Esophagus muscularis mucosa (tissue), 4 donors: ENCODE results near the gene DIPK1B. TPM values are rescaled to one million over a fixed set of nuclear protein-coding genes. Genes with fewer than 3 reads are reported as not detected.

Experiments
- DNase-seq: peaks from one replicate; pipeline ENCODE4 v3.0.0-alpha.2; 2017; ENCODE audit errors: extremely low spot score
- H3K27ac ChIP-seq, 4 donors: fragments of 200-600 bp; sonication (generic); replicated peaks in 1 of 4; 1 replicate in 3 of 4; 2 replicates in 1 of 4; pipeline ENCODE4 v1.5.1; 2016 to 2019; ENCODE audit warnings: mild to moderate bottlenecking in 1 of 4
- H3K27me3 ChIP-seq, 4 donors: fragments of 200-600 bp; sonication (generic); one replicate each; pipeline versions ENCODE4 v1.5.1 to v1.6.0; 2016 to 2019
- H3K36me3 ChIP-seq, 4 donors: fragments of 200-600 bp; sonication (generic); one replicate each; pipeline ENCODE4 v1.5.1; 2016 to 2019
- H3K4me1 ChIP-seq, 4 donors: fragments of 200-600 bp; sonication (generic); one replicate each; pipeline ENCODE4 v1.5.1; 2016 to 2019
- H3K4me3 ChIP-seq, 4 donors: fragments of 200-600 bp; sonication (generic); 1 replicate in 2 of 4; 2 replicates in 2 of 4; pipeline ENCODE4 v1.5.1; 2016 to 2019; ENCODE audit warnings: mild to moderate bottlenecking in 4 of 4, moderate library complexity in 1 of 4
- H3K9me3 ChIP-seq, 4 donors: fragments of 200-600 bp; sonication (generic); 1 replicate in 3 of 4; 2 replicates in 1 of 4; pipeline ENCODE4 v1.5.1; 2016 to 2019
- CTCF ChIP-seq, 3 experiments: fragments of 200-600 bp in 2 of 3; fragments of 450-650 bp in 1 of 3; sonication (generic) in 2 of 3; IDR thresholded peaks; one replicate each; pipeline ENCODE4 v1.5.1; 2017 to 2019; ENCODE audit warnings: antibody characterized with exemption in 3 of 3, mild to moderate bottlenecking in 2 of 3, moderate library complexity in 1 of 3
- EP300 ChIP-seq: sonication (generic); formaldehyde crosslinking; IDR thresholded peaks from one replicate; pipeline ENCODE4 v1.6.1; 2017; ENCODE audit warnings: antibody characterized with exemption
- POLR2A ChIP-seq: fragments of 450-650 bp; IDR thresholded peaks from one replicate; pipeline ENCODE4 v1.6.1; 2017; ENCODE audit warnings: antibody characterized with exemption, moderate library complexity, mild to moderate bottlenecking, low read depth
- POLR2AphosphoS5 ChIP-seq, 2 donors: sonication (generic); formaldehyde crosslinking; IDR thresholded peaks; one replicate each; pipeline ENCODE4 v1.6.1; 2017; ENCODE audit warnings: antibody characterized with exemption in 2 of 2
- WGBS: methylation state at CpG from one replicate; pipeline ENCODE4 v1.1.5; 2018; 5-methylcytosine and 5-hydroxymethylcytosine counted together
- intact Hi-C: fragments of 100-400 bp; cut with DNase I; formaldehyde crosslinking; loops from one replicate; pipeline ENCODE4 v1.15.1; 2023
- total RNA-seq, 4 donors: library from RNA; depleted of rRNA; stranded (reverse); fragments of >200 nt; gene quantifications; one replicate each; pipeline versions ENCODE4 v1.1.0 to v1.2.1, GENCODE V29; 2016

Gene DIPK1B
- total RNA-seq, 4 donors from 2014 or later: 6.6 to 27.8 (median 21.5) TPM

- Histone ChIP-seq H3K9me3 (no peaks in the 10 kb centered on the region), H3K4me3 (no peak overlapping the region), H3K4me1 (peaks cover 64 to 70% (median 69%) of the 10 kb centered on the region in 4 donors), H3K36me3 (peaks cover 3 to 14% (median 11%) of the 10 kb centered on the region in 4 donors), H3K27me3 (peaks cover 0 to 23% (median 2%) of the 10 kb centered on the region in 4 donors), H3K27ac (peak overlapping the region in 1 of 4 donors; percentile 20)
- DNase-seq: no peak
- intact Hi-C loops: no loop called here
- 80% methylated on average over 3 of the region's 16 CpGs for WGBS
- TF ChIP-seq EP300 (no peak), POLR2AphosphoS5 (IDR thresholded peaks at IDR 0.05) (no peak), CTCF (IDR thresholded peaks at IDR 0.05) (no peak), POLR2A (no peak)
Measured at GRCh38 chr9:136717399-136717798, 5.0 kb downstream of the DIPK1B start.

- Histone ChIP-seq H3K27ac (peak overlapping the region in 3 of 4 donors; percentile 6 to 71 (median 48)), H3K36me3 (peaks cover 14 to 25% (median 23%) of the 10 kb centered on the region in 4 donors), H3K27me3 (peaks cover 0 to 14% (median 0%) of the 10 kb centered on the region in 4 donors), H3K4me3 (no peak overlapping the region), H3K9me3 (no peaks in the 10 kb centered on the region), H3K4me1 (peaks cover 63 to 71% (median 67%) of the 10 kb centered on the region in 4 donors)
- DNase-seq: no peak
- TF ChIP-seq EP300: no peak
- no peak for TF ChIP-seq CTCF (IDR thresholded peaks at IDR 0.05)
- TF ChIP-seq POLR2A: no peak
- no peak for TF ChIP-seq POLR2AphosphoS5 (IDR thresholded peaks at IDR 0.05)
- 75% methylated on average over 10 of the region's 20 CpGs for WGBS
- intact Hi-C loops: no loop called here
Measured at GRCh38 chr9:136718345-136719194, 6.2 kb downstream of the DIPK1B start.

GRCh38 chr9:136719195-136719880, 7.0 kb downstream of the DIPK1B start:
- TF ChIP-seq EP300 (no peak), CTCF (IDR thresholded peaks at IDR 0.05) (no peak), POLR2AphosphoS5 (IDR thresholded peaks at IDR 0.05) (no peak), POLR2A (no peak)
- Histone ChIP-seq H3K36me3 (peaks cover 22 to 33% (median 30%) of the 10 kb centered on the region in 4 donors), H3K27ac (peak overlapping the region in 3 of 4 donors; percentile 48 to 71 (median 55)), H3K4me3 (no peak overlapping the region), H3K9me3 (no peaks in the 10 kb centered on the region), H3K4me1 (peaks cover 55 to 70% (median 61%) of the 10 kb centered on the region in 4 donors), H3K27me3 (peaks cover 0 to 8% (median 0%) of the 10 kb centered on the region in 4 donors)
- intact Hi-C loops: no loop called here
- DNase-seq: no peak
- 73% methylated on average over 8 of the region's 24 CpGs for WGBS

- Histone ChIP-seq H3K36me3 (peaks cover 32 to 43% (median 40%) of the 10 kb centered on the region in 4 donors), H3K27me3 (no peaks in the 10 kb centered on the region), H3K9me3 (no peaks in the 10 kb centered on the region), H3K27ac (peak overlapping the region; percentile 48 to 71 (median 54)), H3K4me1 (peaks cover 54 to 68% (median 61%) of the 10 kb centered on the region in 4 donors), H3K4me3 (peak overlapping the region in 1 of 4 donors; percentile 5)
- no peak for DNase-seq
- TF ChIP-seq POLR2AphosphoS5 (IDR thresholded peaks at IDR 0.05) (peak; percentile 5 to 22), CTCF (IDR thresholded peaks at IDR 0.05) (no peak)
- WGBS: 37% methylated on average over 13 of the region's 20 CpGs
- intact Hi-C loops: no loop called here
Measured at GRCh38 chr9:136720251-136720897, 8.0 kb downstream of the DIPK1B start.
